Fibroblast of lung (primary cell): ENCODE measurements around the gene SPRYD3. TPM values are rescaled to one million over a fixed set of nuclear protein-coding genes. Genes with fewer than 3 reads are reported as not detected.
A peak's percentile ranks its signal among the peaks of the same experiment; 100 is the strongest.

Experiments
- DNase-seq, 2 donors: peaks; one replicate each; pipeline versions ENCODE4 v3.0.0 to v3.0.0-alpha.2; 2010; ENCODE audit warnings: low read depth in 2 of 2
- H2AFZ ChIP-seq: 2 replicates; pipeline ENCODE4 v1.5.1; 2012; ENCODE audit warnings: low read length, control low read depth, inconsistent platforms
- H3K27ac ChIP-seq: 2 replicates; pipeline ENCODE4 v1.5.1; 2011; ENCODE audit warnings: low read length, control low read depth; ENCODE audit not compliant: insufficient read depth
- H3K27me3 ChIP-seq: 2 replicates; pipeline ENCODE4 v1.5.1; 2011; ENCODE audit warnings: mild to moderate bottlenecking, low read length; ENCODE audit not compliant: control insufficient read depth, insufficient read depth
- H3K36me3 ChIP-seq: 2 replicates; pipeline ENCODE4 v1.5.1; 2011; ENCODE audit warnings: low read length; ENCODE audit not compliant: control insufficient read depth, insufficient read depth
- H3K4me1 ChIP-seq: 2 replicates; pipeline ENCODE4 v1.5.1; 2011; ENCODE audit warnings: low read length; ENCODE audit not compliant: control insufficient read depth, insufficient read depth; ENCODE audit errors: extremely low read depth
- H3K4me2 ChIP-seq: 2 replicates; pipeline ENCODE4 v1.5.1; 2011; ENCODE audit warnings: low read length, control low read depth; ENCODE audit not compliant: insufficient read depth; ENCODE audit errors: extremely low read depth
- H3K4me3 ChIP-seq, 4 experiments: fragments of 200-600 bp in 1 of 4; sonication (generic) in 1 of 4; replicated peaks in 1 of 4; 2 replicates each; pipeline ENCODE4 v1.5.1; 2011 to 2016; ENCODE audit warnings: low read length in 4 of 4, low read depth in 3 of 4, mild to moderate bottlenecking in 3 of 4, control low read depth in 2 of 4, inconsistent platforms in 1 of 4, mixed read lengths in 1 of 4; ENCODE audit not compliant: insufficient read depth in 1 of 4; ENCODE audit errors: control extremely low read depth in 1 of 4
- H3K79me2 ChIP-seq: 2 replicates; pipeline ENCODE4 v1.5.1; 2012; ENCODE audit warnings: mild to moderate bottlenecking, low read length, inconsistent platforms; ENCODE audit not compliant: control insufficient read depth, insufficient read depth
- H3K9ac ChIP-seq: 2 replicates; pipeline ENCODE4 v1.5.1; 2011; ENCODE audit warnings: mild to moderate bottlenecking, low read length, control low read depth; ENCODE audit not compliant: insufficient read depth
- H3K9me3 ChIP-seq: 2 replicates; pipeline ENCODE4 v1.5.1; 2012; ENCODE audit warnings: low read depth, low read length; ENCODE audit not compliant: control insufficient read depth, insufficient read depth
- H4K20me1 ChIP-seq: 2 replicates; pipeline ENCODE4 v1.5.1; 2011; ENCODE audit warnings: low read length; ENCODE audit not compliant: control insufficient read depth, insufficient read depth; ENCODE audit errors: extremely low read depth
- EZH2 ChIP-seq: IDR thresholded peaks from 2 replicates; pipeline ENCODE4 v1.5.1; 2012; ENCODE audit warnings: low read length, control low read depth, mild to moderate bottlenecking; ENCODE audit errors: missing control alignments
- polyA plus RNA-seq, 2 donors: library from polyadenylated mRNA; depleted of rRNA in 1 of 2; stranded (reverse) in 1 of 2; unstranded in 1 of 2; fragments of >200 nt; gene quantifications; 2 replicates each; pipeline ENCODE4 v1.2.1, GENCODE V29; 2011 to 2012; ENCODE audit warnings: missing spikeins in 1 of 2
- total RNA-seq: library from RNA; depleted of rRNA; stranded (reverse); fragments of >200 nt; gene quantifications from 2 replicates; pipeline ENCODE4 v1.2.1, GENCODE V29; 2014
- TF ChIP-seq, protein P1 (sequence below), 2 donors: IDR thresholded peaks in 1 of 2; conservative IDR thresholded peaks in 1 of 2; 1 replicate in 1 of 2; 2 replicates in 1 of 2; pipeline ENCODE4 v1.5.1; 2011 to 2012; ENCODE audit warnings: low read length in 2 of 2, control low read depth in 1 of 2, inconsistent platforms in 1 of 2, low read depth in 1 of 2, mild to moderate bottlenecking in 1 of 2

Gene SPRYD3
- total and polyA plus RNA-seq, 2 donors (not counting 1 experiment from before 2014, with no cell fraction given), result 18.2 to 23.3 TPM

DNA sequence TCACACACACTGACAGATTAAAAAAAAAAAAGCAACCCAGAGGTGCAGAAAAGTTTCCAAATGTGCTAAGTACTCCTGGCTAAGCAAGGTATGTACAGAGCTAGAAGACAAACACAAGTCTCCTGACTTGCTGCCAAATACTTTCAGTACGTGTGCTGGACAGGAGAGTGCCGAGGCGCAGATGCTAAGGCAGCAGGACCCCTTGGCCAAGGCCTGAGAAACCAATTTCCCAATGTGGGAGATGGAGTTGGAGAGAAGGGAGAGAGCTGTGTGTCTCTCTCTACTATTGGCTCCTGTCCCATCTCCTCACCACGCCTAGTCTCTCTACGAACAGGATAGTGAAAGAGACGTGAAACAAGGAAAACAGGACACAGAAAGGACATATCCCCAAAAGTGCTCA, 5.3 kb downstream of the SPRYD3 start:
- Histone ChIP-seq H3K79me2 (peaks cover 8% of the 10 kb centered on the region), H3K4me3 (no peak overlapping the region), H3K27me3 (no peaks in the 10 kb centered on the region), H3K27ac (no peak overlapping the region), H2AFZ (no peak overlapping the region), H3K4me2 (no peak overlapping the region), H3K9ac (no peak overlapping the region), H3K4me1 (peaks cover 19% of the 10 kb centered on the region), H3K36me3 (peaks cover 19% of the 10 kb centered on the region), H4K20me1 (no peaks in the 10 kb centered on the region), H3K9me3 (no peaks in the 10 kb centered on the region)
- DNase-seq, result no peak
- TF ChIP-seq, protein P1, sequence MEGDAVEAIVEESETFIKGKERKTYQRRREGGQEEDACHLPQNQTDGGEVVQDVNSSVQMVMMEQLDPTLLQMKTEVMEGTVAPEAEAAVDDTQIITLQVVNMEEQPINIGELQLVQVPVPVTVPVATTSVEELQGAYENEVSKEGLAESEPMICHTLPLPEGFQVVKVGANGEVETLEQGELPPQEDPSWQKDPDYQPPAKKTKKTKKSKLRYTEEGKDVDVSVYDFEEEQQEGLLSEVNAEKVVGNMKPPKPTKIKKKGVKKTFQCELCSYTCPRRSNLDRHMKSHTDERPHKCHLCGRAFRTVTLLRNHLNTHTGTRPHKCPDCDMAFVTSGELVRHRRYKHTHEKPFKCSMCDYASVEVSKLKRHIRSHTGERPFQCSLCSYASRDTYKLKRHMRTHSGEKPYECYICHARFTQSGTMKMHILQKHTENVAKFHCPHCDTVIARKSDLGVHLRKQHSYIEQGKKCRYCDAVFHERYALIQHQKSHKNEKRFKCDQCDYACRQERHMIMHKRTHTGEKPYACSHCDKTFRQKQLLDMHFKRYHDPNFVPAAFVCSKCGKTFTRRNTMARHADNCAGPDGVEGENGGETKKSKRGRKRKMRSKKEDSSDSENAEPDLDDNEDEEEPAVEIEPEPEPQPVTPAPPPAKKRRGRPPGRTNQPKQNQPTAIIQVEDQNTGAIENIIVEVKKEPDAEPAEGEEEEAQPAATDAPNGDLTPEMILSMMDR (conservative IDR thresholded peaks at IDR 0.05 in 1 of 2, IDR thresholded peaks at IDR 0.05 in 1 of 2; ENCODE audit: low read depth in 1 of 2, low read length in 2 of 2), result no peak
- TF ChIP-seq EZH2, result no peak

DNA sequence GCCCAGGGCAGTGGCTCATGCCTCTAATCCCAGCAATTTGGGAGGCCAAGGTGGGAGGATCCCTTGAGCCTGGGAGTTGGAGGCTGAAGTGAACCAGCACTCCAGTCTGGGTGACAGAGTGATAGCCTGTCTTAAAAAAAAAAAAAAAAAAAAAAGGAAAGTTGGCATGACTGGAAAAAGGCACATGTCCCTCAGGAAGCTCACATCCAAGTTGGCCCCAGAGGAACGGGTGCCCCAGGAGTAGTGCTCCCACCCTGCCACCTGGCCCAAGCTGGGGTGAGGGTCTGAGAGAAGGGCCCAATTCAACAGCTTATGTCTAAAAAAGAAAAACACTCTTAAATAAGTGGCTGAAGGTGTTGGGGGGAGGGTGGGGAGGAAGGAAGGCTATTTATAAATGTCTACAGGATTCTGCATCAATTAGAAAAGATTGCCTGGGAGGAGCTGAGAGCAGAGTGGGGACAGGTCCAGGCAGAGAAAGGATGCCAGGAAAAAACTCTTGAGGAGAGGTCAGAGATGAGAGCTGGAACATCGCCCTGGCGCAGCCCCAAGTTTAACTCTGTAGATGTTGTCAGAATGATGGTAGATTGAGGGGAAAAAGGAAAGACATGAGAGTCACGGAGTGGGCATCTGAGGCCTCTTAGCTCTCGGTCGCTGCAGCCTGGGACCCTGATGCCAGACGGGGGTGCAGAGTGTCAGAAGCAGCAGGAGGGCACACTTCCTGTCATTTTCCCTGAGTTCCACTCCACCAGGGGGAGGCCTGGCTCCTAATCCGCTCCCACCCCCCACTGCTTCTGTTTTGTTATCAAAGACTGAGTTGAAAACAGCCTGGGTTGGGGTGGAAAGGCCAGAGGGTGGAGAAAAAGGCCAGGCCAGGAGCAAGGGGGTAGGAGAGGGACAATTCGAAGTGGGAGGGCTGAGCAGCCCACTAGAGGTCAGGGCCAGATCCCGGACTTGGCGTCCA, 7.3 kb downstream of the SPRYD3 start:
- H3K4me2 ChIP-seq, result no peak overlapping the region
- H3K9me3 ChIP-seq, result no peaks in the 10 kb centered on the region
- H3K4me1 ChIP-seq, result peaks cover 27% of the 10 kb centered on the region
- H3K4me3 ChIP-seq, result no peak overlapping the region
- H3K79me2 ChIP-seq, result no peaks in the 10 kb centered on the region
- TF ChIP-seq EZH2, result no peak
- TF ChIP-seq, protein P1 (conservative IDR thresholded peaks at IDR 0.05 in 1 of 2, IDR thresholded peaks at IDR 0.05 in 1 of 2; ENCODE audit: low read depth in 1 of 2, low read length in 2 of 2), result peak; percentile 25 to 47
- H3K9ac ChIP-seq, result no peak overlapping the region
- H3K27me3 ChIP-seq, result no peaks in the 10 kb centered on the region
- DNase-seq, result peak; percentile 61 to 73
- no peak overlapping the region for H3K27ac ChIP-seq
- peaks cover 19% of the 10 kb centered on the region for H3K36me3 ChIP-seq
- no peak overlapping the region for H2AFZ ChIP-seq
- H4K20me1 ChIP-seq, result no peaks in the 10 kb centered on the region

DNA sequence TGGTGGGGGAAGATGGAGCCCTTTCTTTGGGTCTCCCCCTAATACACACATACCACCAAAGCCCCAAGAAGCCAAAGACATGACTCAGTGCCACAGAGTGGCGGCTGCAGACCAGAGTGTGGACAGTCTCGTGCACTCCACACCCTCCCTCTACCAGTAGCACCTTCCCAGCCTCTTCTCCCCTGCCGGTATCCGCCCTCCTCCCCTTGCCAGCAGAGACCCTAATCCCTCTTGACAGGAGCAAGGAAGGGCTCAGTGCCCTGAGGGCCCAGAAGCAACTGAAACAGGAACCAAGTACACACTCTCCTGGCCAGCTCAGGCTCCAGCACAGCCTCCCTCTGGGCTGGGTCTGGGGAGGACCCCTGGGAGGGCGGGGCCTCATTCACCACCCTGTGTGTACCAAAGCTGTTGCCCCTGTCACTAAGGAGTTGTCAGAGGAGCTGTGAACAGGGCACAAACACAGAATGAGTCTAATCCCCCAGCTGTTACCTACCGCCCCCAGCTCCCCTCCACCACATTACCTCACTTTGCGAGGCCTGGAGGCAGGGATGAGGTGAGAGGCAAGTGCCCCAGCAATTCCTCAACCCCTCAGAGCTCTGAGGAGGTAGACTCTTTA, 8.2 kb downstream of the SPRYD3 start:
- Histone ChIP-seq H3K9ac (no peak overlapping the region), H3K27me3 (no peaks in the 10 kb centered on the region), H3K4me2 (no peak overlapping the region), H3K9me3 (no peaks in the 10 kb centered on the region), H3K79me2 (no peaks in the 10 kb centered on the region), H3K4me3 (no peak overlapping the region), H3K27ac (no peak overlapping the region), H3K4me1 (peaks cover 34% of the 10 kb centered on the region), H4K20me1 (no peaks in the 10 kb centered on the region), H2AFZ (no peak overlapping the region), H3K36me3 (peaks cover 17% of the 10 kb centered on the region)
- TF ChIP-seq, protein P1 (conservative IDR thresholded peaks at IDR 0.05 in 1 of 2, IDR thresholded peaks at IDR 0.05 in 1 of 2; ENCODE audit: low read depth in 1 of 2, low read length in 2 of 2), result no peak
- no peak for TF ChIP-seq EZH2
- peak in 1 of 2 donors; percentile 51 for DNase-seq
